HL-60 (cell line): Measurements from ENCODE around the gene CCDC192.

Experiments
- DNase-seq, 2 experiments: peaks; one replicate each; pipeline ENCODE4 v3.0.0-alpha.2; 2010 to 2020; ENCODE audit warnings: low read depth in 1 of 2, low spot score in 1 of 2
- H3K27ac ChIP-seq: fragments of 250-450 bp; sonication (Bioruptor Pico); replicated peaks from 2 replicates; pipeline ENCODE4 v1.5.1; 2020; ENCODE audit warnings: mild to moderate bottlenecking, moderate library complexity
- H3K27me3 ChIP-seq: fragments of 250-450 bp; sonication (Bioruptor Pico); 2 replicates; pipeline ENCODE4 v1.5.1; 2021; ENCODE audit warnings: mild to moderate bottlenecking, moderate library complexity; ENCODE audit not compliant: insufficient read depth, poor library complexity, severe bottlenecking
- H3K4me3 ChIP-seq: replicated peaks from 2 replicates; pipeline ENCODE4 v1.5.1; 2011; ENCODE audit warnings: mild to moderate bottlenecking, control low read depth, low read length; ENCODE audit not compliant: insufficient read depth
- GABPA ChIP-seq: IDR thresholded peaks from 2 replicates; pipeline ENCODE4 v1.6.1; 2012; ENCODE audit warnings: low read depth
- POLR2AphosphoS5 ChIP-seq: IDR thresholded peaks from 2 replicates; pipeline ENCODE4 v1.6.1; 2012; ENCODE audit warnings: low read depth
- SPI1 ChIP-seq: IDR thresholded peaks from 2 replicates; pipeline ENCODE4 v1.6.1; 2012; ENCODE audit warnings: low read depth, mild to moderate bottlenecking, borderline replicate concordance
- TF ChIP-seq, protein P1 (sequence below): IDR thresholded peaks from one replicate; pipeline ENCODE4 v1.5.1; 2011; ENCODE audit warnings: low read length, control low read depth, inconsistent platforms; ENCODE audit not compliant: insufficient read depth
- TF ChIP-seq, protein P2 (sequence below): IDR thresholded peaks from 2 replicates; pipeline ENCODE4 v1.6.1; 2012; ENCODE audit warnings: low read depth; ENCODE audit not compliant: insufficient replicate concordance

Gene CCDC192

DNA sequence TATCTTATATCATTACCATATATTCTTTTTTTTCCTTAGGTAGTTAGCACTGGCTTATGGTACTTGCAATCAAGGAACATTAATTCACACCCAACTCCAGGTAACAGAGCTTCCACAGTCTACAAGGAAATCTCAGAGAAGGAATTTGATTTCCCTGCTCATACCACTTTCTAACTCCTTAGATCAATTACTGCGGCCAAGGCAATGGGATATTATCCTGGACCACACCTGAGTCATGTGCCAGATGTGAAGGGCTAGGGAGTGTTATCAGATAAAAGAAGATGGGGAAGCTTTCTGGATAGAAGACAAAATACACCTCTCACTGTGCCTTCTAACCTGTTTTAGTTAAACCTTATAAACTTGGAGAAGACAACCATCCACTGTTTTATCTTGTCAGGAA lies 181.2 kb downstream of the CCDC192 start:
- Histone ChIP-seq H3K27me3 (no peaks in the 10 kb centered on the region), H3K4me3 (no peak overlapping the region), H3K27ac (no peak overlapping the region)
- DNase-seq = no peak
- TF ChIP-seq, protein P1, sequence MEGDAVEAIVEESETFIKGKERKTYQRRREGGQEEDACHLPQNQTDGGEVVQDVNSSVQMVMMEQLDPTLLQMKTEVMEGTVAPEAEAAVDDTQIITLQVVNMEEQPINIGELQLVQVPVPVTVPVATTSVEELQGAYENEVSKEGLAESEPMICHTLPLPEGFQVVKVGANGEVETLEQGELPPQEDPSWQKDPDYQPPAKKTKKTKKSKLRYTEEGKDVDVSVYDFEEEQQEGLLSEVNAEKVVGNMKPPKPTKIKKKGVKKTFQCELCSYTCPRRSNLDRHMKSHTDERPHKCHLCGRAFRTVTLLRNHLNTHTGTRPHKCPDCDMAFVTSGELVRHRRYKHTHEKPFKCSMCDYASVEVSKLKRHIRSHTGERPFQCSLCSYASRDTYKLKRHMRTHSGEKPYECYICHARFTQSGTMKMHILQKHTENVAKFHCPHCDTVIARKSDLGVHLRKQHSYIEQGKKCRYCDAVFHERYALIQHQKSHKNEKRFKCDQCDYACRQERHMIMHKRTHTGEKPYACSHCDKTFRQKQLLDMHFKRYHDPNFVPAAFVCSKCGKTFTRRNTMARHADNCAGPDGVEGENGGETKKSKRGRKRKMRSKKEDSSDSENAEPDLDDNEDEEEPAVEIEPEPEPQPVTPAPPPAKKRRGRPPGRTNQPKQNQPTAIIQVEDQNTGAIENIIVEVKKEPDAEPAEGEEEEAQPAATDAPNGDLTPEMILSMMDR = no peak
- TF ChIP-seq POLR2AphosphoS5 (no peak), SPI1 (no peak), GABPA (no peak)
- TF ChIP-seq, protein P2, sequence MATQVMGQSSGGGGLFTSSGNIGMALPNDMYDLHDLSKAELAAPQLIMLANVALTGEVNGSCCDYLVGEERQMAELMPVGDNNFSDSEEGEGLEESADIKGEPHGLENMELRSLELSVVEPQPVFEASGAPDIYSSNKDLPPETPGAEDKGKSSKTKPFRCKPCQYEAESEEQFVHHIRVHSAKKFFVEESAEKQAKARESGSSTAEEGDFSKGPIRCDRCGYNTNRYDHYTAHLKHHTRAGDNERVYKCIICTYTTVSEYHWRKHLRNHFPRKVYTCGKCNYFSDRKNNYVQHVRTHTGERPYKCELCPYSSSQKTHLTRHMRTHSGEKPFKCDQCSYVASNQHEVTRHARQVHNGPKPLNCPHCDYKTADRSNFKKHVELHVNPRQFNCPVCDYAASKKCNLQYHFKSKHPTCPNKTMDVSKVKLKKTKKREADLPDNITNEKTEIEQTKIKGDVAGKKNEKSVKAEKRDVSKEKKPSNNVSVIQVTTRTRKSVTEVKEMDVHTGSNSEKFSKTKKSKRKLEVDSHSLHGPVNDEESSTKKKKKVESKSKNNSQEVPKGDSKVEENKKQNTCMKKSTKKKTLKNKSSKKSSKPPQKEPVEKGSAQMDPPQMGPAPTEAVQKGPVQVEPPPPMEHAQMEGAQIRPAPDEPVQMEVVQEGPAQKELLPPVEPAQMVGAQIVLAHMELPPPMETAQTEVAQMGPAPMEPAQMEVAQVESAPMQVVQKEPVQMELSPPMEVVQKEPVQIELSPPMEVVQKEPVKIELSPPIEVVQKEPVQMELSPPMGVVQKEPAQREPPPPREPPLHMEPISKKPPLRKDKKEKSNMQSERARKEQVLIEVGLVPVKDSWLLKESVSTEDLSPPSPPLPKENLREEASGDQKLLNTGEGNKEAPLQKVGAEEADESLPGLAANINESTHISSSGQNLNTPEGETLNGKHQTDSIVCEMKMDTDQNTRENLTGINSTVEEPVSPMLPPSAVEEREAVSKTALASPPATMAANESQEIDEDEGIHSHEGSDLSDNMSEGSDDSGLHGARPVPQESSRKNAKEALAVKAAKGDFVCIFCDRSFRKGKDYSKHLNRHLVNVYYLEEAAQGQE = no peak

DNA sequence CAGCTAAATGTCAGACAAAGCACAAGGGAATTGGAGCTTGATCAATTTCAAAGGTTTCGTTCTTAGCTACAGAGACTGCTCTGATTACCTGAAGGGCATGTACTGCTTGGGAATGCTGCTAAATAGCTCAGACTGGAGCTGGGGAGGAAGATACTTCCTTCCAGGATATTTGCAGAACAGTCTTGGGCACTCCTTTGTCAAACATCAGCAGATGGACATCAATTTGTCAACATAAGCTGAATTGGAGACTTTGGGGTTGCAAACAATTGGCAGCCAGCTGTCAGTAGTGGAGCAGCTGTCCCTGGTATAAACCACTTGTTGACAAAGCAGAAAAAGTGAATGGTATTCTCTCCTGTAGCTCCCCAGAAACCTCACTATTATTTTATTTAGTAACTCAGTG lies 182.0 kb downstream of the CCDC192 start:
- Histone ChIP-seq H3K27me3 (no peaks in the 10 kb centered on the region), H3K4me3 (no peak overlapping the region), H3K27ac (no peak overlapping the region)
- TF ChIP-seq, protein P2 = no peak
- TF ChIP-seq, protein P1 = no peak
- TF ChIP-seq SPI1 (no peak), POLR2AphosphoS5 (no peak), GABPA (no peak)
- DNase-seq = no peak

DNA sequence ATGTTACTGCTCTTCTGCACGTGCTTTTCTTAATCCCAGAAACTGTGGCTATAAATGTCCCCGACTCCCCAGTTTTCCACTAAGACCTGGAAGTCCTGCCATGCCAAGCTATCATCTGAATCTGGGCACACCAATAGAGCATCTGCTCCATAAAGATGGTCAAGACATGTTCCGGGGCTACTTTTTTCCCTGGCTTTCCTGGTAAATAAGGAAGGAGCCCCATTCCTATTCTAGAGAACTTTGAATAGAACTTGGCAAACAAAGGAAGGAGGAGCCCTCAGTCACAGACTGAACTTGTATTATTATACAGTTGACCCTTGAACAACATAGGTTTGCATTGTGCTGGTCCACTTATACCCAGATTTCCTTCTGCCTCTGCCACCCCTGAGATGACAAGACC lies 182.9 kb downstream of the CCDC192 start:
- DNase-seq = no peak
- Histone ChIP-seq H3K27me3 (no peaks in the 10 kb centered on the region), H3K4me3 (no peak overlapping the region), H3K27ac (no peak overlapping the region)
- TF ChIP-seq GABPA (no peak), SPI1 (no peak), POLR2AphosphoS5 (no peak)
- TF ChIP-seq, protein P2 = no peak
- TF ChIP-seq, protein P1 = no peak
